OCI-LY1 (cell line): ENCODE data around the gene RALGPS1.

Experiments
- H2AFZ ChIP-seq: fragments of 200-600 bp; sonication (generic), shearing (Covaris generic); 2 replicates; pipeline ENCODE4 v1.6.0; 2014; ENCODE audit warnings: antibody characterized with exemption, mild to moderate bottlenecking, low read length
- H3F3A ChIP-seq: fragments of 200-600 bp; sonication (generic), shearing (Covaris generic); 2 replicates; pipeline ENCODE4 v1.6.0; 2014; ENCODE audit warnings: mild to moderate bottlenecking, antibody characterized with exemption, low read length, moderate library complexity; ENCODE audit not compliant: insufficient read depth
- H3K27ac ChIP-seq: fragments of 200-600 bp; sonication (generic); 2 replicates; pipeline ENCODE4 v1.5.1; 2014; ENCODE audit warnings: low read length, mixed run types, mild to moderate bottlenecking, low read depth; ENCODE audit not compliant: poor library complexity, severe bottlenecking
- H3K27me3 ChIP-seq: fragments of 200-600 bp; sonication (generic); 2 replicates; pipeline ENCODE4 v1.6.0; 2014; ENCODE audit warnings: antibody characterized with exemption, mild to moderate bottlenecking, low read length, moderate library complexity; ENCODE audit not compliant: insufficient read depth
- H3K36me3 ChIP-seq: fragments of 200-600 bp; sonication (generic); 2 replicates; pipeline ENCODE4 v1.6.1; 2014; ENCODE audit warnings: mild to moderate bottlenecking, antibody characterized with exemption, low read length, moderate library complexity, mixed read lengths; ENCODE audit not compliant: insufficient read depth
- H3K4me1 ChIP-seq: fragments of 200-600 bp; sonication (generic); 2 replicates; pipeline ENCODE4 v1.5.1; 2014; ENCODE audit warnings: mild to moderate bottlenecking, low read length, moderate library complexity; ENCODE audit not compliant: insufficient read depth, severe bottlenecking
- H3K4me2 ChIP-seq: fragments of 200-600 bp; sonication (generic), shearing (Covaris generic); 2 replicates; pipeline ENCODE4 v1.6.1; 2014; ENCODE audit warnings: low read length
- H3K4me3 ChIP-seq: fragments of 200-600 bp; sonication (generic); 2 replicates; pipeline ENCODE4 v1.5.1; 2014; ENCODE audit warnings: low read length, low read depth, mild to moderate bottlenecking, mixed read lengths; ENCODE audit not compliant: poor library complexity, severe bottlenecking
- H3K79me2 ChIP-seq: fragments of 200-600 bp; shearing (Covaris generic); 2 replicates; pipeline ENCODE4 v1.6.1; 2016; ENCODE audit warnings: mixed run types, low read length, mixed read lengths; ENCODE audit not compliant: insufficient read depth
- H3K9ac ChIP-seq: fragments of 200-600 bp; sonication (generic), shearing (Covaris generic); 2 replicates; pipeline ENCODE4 v1.6.1; 2014; ENCODE audit warnings: mild to moderate bottlenecking, low read length, mixed read lengths
- H3K9me2 ChIP-seq: fragments of 200-600 bp; sonication (generic), shearing (Covaris generic); 2 replicates; pipeline ENCODE4 v1.6.1; 2014; ENCODE audit warnings: low read depth, mild to moderate bottlenecking, low read length, mixed read lengths
- H3K9me3 ChIP-seq: fragments of 200-600 bp; shearing (Covaris generic); 2 replicates; pipeline ENCODE4 v1.6.1; 2014; ENCODE audit warnings: low read length, mixed read lengths
- H4K20me1 ChIP-seq: fragments of 200-600 bp; sonication (generic), shearing (Covaris generic); 2 replicates; pipeline ENCODE4 v1.6.0; 2016; ENCODE audit warnings: mild to moderate bottlenecking, low read length; ENCODE audit not compliant: insufficient read depth
- EZH2 ChIP-seq: fragments of 200-600 bp; sonication (generic), shearing (Covaris generic); IDR thresholded peaks from 2 replicates; pipeline ENCODE4 v1.8.0; 2017; ENCODE audit warnings: borderline replicate concordance, mixed run types, mild to moderate bottlenecking, antibody characterized with exemption, low read length, moderate library complexity, mixed read lengths
- TF ChIP-seq, protein P1 (sequence below): fragments of 200-600 bp; sonication (generic), shearing (Covaris generic); IDR thresholded peaks from 2 replicates; pipeline ENCODE4 v1.5.1; 2017; ENCODE audit warnings: mild to moderate bottlenecking, antibody characterized with exemption, low read length, moderate library complexity, mixed read lengths

The RALGPS1 gene

GRCh38 chr9:127083138-127083980 lies 168.8 kb downstream of the RALGPS1 start:
- H3K9me2 ChIP-seq: no peaks in the 10 kb centered on the region
- no peaks in the 10 kb centered on the region for H3K36me3 ChIP-seq
- H3K9me3 ChIP-seq: no peaks in the 10 kb centered on the region
- H3K4me1 ChIP-seq: no peaks in the 10 kb centered on the region
- no peaks in the 10 kb centered on the region for H4K20me1 ChIP-seq
- TF ChIP-seq, protein P1, sequence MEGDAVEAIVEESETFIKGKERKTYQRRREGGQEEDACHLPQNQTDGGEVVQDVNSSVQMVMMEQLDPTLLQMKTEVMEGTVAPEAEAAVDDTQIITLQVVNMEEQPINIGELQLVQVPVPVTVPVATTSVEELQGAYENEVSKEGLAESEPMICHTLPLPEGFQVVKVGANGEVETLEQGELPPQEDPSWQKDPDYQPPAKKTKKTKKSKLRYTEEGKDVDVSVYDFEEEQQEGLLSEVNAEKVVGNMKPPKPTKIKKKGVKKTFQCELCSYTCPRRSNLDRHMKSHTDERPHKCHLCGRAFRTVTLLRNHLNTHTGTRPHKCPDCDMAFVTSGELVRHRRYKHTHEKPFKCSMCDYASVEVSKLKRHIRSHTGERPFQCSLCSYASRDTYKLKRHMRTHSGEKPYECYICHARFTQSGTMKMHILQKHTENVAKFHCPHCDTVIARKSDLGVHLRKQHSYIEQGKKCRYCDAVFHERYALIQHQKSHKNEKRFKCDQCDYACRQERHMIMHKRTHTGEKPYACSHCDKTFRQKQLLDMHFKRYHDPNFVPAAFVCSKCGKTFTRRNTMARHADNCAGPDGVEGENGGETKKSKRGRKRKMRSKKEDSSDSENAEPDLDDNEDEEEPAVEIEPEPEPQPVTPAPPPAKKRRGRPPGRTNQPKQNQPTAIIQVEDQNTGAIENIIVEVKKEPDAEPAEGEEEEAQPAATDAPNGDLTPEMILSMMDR: no peak
- TF ChIP-seq EZH2: no peak
- no peak overlapping the region for H2AFZ ChIP-seq
- no peak overlapping the region for H3K4me3 ChIP-seq
- no peaks in the 10 kb centered on the region for H3K27me3 ChIP-seq
- H3F3A ChIP-seq: no peaks in the 10 kb centered on the region
- no peak overlapping the region for H3K27ac ChIP-seq
- no peak overlapping the region for H3K4me2 ChIP-seq
- H3K79me2 ChIP-seq: no peaks in the 10 kb centered on the region
- no peak overlapping the region for H3K9ac ChIP-seq

- Histone ChIP-seq H3K79me2 (no peaks in the 10 kb centered on the region), H3K4me1 (no peaks in the 10 kb centered on the region), H3K4me2 (no peak overlapping the region), H3K9ac (no peak overlapping the region), H3K36me3 (no peaks in the 10 kb centered on the region), H3K27me3 (no peaks in the 10 kb centered on the region), H3K9me2 (no peaks in the 10 kb centered on the region), H3K27ac (no peak overlapping the region), H3F3A (no peaks in the 10 kb centered on the region), H3K9me3 (no peaks in the 10 kb centered on the region), H2AFZ (no peak overlapping the region), H3K4me3 (no peak overlapping the region), H4K20me1 (no peaks in the 10 kb centered on the region)
- no peak for TF ChIP-seq EZH2
- TF ChIP-seq, protein P1: no peak
Observed at GRCh38 chr9:127084076-127085039, 169.8 kb downstream of the RALGPS1 start.

DNA sequence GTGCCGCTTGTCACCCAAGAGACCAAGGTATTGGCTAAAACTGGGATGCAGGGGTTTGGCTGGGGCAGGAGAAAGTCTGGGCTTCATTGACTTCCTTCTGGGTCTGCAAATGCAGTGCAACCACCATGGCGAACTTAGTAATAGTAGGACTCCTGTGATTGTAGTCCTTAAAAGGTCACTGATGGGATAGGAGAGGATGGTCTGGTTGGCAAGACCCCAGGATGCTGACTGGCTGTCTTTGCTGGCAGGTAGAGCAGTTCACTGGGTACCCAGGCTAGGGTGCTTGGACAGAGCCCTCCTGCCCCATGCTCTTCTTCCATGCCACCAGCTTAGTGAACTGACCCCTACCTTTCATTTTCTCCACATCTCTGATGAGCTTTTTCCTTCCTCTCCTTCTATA lies 170.6 kb downstream of the RALGPS1 start:
- H3K4me2 ChIP-seq: no peak overlapping the region
- no peak overlapping the region for H3K4me3 ChIP-seq
- no peaks in the 10 kb centered on the region for H4K20me1 ChIP-seq
- H2AFZ ChIP-seq: no peak overlapping the region
- no peak overlapping the region for H3K27ac ChIP-seq
- no peaks in the 10 kb centered on the region for H3K36me3 ChIP-seq
- H3K79me2 ChIP-seq: no peaks in the 10 kb centered on the region
- no peaks in the 10 kb centered on the region for H3F3A ChIP-seq
- H3K9me3 ChIP-seq: no peaks in the 10 kb centered on the region
- no peaks in the 10 kb centered on the region for H3K27me3 ChIP-seq
- TF ChIP-seq EZH2: no peak
- TF ChIP-seq, protein P1: no peak
- H3K9ac ChIP-seq: no peak overlapping the region
- no peaks in the 10 kb centered on the region for H3K4me1 ChIP-seq
- H3K9me2 ChIP-seq: no peaks in the 10 kb centered on the region
